ENCODE data around the gene PPM1H.
"Not testable (repeated sequence)": the region's sequence is repeated elsewhere in the genome, so short reads cannot be mapped to it uniquely, and the experiment has no call there.

PPM1H gene

GRCh38 chr12:62947364-62947763 is 12.4 kb upstream of the PPM1H start:
- no peak for DNase-seq (ENCODE audit: low read depth in 2 of 2)

DNA sequence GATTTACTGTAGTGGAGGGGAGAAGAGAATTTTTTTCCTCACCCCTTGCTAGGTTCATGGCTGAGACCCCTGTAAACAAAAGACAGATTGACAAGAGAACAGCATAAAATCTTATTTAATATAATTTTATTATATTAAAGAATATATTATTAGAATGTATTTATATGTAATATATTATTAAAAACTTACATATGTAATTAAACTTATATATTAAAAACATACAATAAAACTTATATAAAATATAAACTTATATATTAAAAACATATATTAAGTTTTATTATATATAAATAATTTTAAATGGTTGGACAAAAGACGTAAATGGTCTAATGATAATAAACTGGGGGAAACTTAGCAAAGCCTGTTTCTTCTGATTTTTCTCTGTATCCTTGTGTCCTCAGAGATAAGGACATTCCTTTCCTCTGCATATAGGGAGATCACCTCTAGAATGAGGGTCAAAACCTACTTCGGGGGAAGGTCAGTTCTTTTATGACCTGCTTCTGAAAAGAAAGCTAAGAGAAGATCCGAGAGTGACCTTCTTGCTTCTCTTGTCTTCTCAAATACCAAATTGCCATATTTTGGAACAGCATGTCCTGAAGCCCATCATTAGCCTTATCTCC is 8.9 kb upstream of the PPM1H start:
- no peak for DNase-seq (ENCODE audit: low read depth in 2 of 2)

DNA sequence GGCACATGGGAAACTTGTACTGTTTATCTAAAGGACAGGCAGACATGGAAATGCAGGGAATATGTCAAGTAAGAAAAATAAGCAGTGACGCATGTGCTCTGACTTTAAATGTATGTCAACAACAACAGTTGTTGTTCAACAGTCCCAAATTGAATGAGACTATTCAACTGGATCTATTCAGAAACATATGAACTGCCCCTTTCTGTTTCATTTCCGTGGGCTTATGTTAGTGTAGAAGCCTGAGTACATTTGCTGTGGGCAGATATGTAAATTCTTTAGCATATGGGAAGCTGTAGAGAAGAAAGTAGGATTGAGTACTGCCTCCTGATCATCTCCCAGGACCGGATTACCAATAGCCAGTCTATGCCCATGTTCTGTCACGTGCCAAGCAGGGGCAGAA is 7.4 kb upstream of the PPM1H start:
- not testable (repeated sequence) for DNase-seq (ENCODE audit: low read depth in 2 of 2)

DNA sequence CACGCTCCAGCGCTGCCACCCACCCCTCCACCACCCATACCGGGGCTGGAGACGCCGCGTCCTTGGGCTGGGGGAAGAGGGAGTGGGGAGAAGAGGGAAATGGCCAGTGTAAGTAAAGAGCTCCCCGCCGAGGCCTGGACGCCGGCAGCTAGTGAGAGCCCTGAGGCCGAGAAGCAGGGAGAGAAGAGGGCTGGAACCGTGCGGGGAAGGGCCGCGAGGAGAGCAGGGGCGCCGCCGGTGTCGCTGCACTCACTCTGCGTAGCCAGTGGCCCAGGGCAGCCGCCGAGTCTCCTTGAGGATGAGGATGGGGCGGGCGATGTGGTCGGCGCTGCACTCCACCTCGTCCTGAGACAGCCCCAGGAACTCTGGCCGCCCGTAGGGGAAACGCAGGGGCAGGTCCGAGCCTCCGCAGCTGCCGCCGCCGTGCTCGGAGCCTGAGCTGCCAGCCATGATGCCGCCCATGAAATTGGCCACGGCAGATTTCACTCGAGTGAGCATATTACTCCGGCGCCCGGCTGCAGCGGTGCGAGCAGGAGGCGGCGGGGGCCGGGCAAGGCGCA is 631 bp downstream of the PPM1H start:
- DNase-seq (ENCODE audit: low read depth in 2 of 2): no peak

DNA sequence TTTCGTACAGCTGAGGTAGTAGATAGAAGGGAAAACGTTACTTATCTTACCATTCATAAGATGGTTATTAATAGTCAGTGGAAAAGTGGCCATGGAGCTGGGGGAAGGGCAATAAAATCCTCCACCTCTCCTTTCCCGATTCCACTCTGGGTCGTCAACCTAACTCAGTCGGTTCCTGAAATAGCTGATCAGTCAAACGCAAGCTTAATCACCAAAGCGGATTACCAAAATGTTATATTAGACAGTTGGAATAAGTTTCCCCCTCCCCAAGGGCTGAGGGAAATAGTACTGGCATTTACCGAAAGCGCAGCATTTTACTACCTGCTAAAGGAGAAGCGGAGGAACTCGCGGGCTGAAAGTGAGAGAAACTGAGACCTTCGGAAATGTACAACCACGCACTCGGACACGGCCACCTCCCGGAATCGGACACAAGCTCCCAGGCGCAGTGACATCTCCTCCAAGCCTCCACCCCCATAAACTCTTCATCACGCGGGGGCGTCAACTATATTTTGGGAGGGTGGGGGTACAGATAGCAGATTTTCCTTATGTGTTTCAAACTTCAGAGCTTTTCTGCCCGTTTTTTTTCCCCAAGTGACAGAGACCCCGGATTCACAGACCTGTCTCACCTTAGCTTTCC is 1.2 kb downstream of the PPM1H start:
- no peak for DNase-seq (ENCODE audit: low read depth in 2 of 2)

DNA sequence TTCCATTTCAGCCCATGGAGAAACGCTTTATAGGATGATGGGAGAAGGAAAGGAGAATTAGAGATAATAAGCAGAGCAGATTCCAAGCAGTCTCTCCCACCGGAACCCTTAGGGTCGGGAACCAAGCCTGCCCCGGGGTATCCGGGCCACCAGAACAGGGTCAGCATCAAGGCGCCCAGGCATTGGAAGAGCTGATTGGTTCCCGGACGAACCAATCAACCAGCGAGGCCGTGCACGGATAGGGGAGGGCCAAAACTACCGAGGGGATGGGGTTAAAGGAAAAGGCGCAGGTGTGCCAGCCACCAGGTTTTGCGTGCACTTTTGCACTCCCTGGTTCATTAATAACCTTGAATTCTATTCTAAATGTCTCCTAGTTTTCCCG is 1.7 kb downstream of the PPM1H start:
- no peak for DNase-seq (ENCODE audit: low read depth in 2 of 2)

GRCh38 chr12:62931477-62931876 is 3.5 kb downstream of the PPM1H start:
- no peak for DNase-seq (ENCODE audit: low read depth in 2 of 2)

DNA sequence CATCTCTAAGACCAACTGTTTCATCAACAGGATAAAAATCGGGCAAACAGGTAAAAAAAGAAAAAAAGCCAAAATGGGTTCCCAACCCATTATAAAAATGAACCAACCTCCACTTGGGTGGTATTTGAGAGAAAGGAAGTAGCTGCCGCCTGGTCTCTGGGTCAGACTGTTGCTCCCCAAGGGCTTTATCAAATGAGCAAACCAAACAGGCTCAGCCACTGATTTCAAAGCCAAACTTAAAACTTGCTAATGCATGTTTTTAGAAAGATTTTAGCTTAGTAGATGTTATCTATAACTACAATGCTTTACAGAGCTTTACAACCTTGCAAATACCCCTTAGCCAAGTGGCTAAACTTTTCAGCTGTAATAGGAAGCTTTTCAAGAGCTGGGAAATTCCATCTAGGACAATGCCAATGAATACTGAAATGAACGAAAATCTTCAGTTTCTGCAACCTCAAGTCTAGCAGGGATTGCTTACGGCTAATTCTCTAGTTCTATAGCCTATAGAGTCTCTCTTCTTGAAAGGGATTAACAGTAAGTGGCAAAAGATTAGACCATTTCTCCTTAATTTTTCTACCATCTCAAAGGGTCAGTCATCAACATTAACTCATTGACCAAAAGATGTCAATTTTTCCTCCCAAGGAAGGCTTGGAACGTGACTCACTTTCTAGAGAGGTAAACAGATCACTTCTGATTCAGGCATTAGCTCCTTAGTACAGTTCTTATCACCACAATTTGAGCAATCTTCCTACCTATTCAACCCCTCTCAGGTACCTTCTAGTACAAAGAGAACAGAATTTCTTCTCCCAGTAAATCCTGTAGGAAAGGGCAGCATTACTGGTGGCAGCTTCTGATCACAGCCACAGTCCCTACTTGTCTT is 4.2 kb downstream of the PPM1H start:
- no peak for DNase-seq (ENCODE audit: low read depth in 2 of 2)

GRCh38 chr12:62928632-62929031 is 6.3 kb downstream of the PPM1H start:
- no peak for DNase-seq (ENCODE audit: low read depth in 2 of 2)

DNA sequence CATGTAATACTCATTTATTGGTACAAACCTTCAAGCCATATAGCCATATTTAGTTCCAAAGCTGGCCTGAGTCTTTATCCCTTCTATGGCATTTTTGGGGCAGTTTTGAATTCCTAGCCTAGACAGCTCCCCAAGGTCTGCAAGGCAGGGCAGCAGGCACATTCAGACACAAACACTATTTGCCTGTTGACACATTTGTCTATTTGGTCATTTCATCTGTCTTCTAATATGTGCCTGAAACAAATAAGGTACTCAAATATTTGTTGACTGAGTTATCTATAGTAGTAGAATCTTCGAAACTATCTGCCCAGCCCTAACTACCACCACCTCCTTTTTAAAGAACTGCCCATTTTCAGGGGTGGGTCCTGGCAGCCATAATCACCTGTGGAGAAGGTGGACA is 9.3 kb downstream of the PPM1H start:
- DNase-seq (ENCODE audit: low read depth in 2 of 2): no peak

- no peak for DNase-seq (ENCODE audit: low read depth in 2 of 2)
Observed at GRCh38 chr12:62924084-62924483, 10.9 kb downstream of the PPM1H start.

DNA sequence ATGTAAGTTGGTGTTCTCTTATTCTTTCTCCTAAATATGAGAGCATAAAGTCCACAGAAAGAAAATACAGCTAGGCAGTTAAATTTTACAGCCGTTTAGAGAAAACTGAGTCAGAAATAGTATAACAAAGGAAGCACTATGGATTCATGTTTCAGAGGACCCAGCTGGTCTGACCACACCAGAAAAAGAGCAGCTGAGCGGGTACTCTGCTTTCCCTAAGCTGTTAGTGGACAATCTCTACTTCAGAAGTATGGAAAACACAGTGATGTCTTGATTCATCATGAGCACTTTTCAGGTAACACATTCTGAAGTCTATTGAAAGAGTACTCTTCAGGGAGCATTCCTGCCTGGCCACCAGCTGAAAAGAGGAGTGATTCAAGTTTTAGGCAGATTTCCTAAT is 12.4 kb downstream of the PPM1H start:
- DNase-seq (ENCODE audit: low read depth in 2 of 2): no peak

- no peak for DNase-seq (ENCODE audit: low read depth in 2 of 2)
Observed at GRCh38 chr12:62919838-62920237, 15.1 kb downstream of the PPM1H start.

- DNase-seq (ENCODE audit: low read depth in 2 of 2): no peak
Observed at GRCh38 chr12:62917926-62918325, 17.0 kb downstream of the PPM1H start.

- DNase-seq (ENCODE audit: low read depth in 2 of 2): no peak
Observed at GRCh38 chr12:62916632-62917425, 18.1 kb downstream of the PPM1H start.

DNA sequence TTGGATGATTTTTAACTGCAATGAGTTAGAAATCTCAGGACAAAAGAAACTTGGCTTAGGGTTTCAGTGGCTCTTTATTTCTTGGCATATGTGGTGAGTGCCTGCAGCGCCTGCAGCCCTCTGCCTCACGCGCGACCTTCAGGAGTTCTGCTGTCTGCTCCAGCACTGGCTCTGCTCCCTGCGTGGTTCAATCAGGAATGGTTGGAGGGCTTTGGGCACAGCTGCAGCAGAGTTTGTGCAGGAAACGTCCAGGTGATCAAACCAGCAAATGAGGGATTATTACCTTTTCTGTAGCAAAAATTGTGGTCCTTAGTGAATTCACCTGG is 19.8 kb downstream of the PPM1H start:
- DNase-seq (ENCODE audit: low read depth in 2 of 2): no peak

DNA sequence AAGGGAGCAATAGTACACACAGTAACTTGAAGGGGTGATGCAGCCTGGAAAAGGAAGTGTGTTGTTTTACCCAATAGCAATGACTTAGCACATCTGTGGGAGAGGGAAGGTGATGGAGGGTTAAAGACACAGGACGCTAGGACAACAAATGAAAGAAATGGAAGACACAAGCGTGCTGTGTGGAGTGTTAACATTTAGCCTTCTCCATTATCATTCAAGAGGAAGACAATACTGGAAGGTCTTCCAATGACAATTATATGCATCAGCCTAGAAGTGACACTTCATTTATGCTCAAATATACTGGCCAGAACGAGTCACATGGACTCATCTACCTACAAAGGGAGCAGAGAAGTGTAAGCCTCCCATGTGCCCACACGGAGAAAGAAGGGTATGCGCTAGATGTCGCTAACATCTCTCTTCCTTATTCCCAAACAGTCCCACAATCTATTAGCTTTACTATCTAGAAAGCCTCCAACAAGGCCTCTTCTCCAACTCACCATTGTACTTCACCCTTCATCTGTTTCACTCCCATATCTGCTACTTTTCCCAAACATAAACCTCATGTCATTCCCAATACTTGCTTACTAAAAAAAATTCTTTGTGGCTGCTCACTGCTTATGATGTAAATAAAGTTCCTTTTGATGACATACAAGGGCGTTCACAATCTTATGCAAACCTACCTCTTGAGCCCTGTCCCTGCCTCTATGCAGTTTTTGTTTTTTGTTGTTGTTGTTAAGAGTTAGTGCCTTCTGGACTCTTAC is 20.3 kb downstream of the PPM1H start:
- DNase-seq (ENCODE audit: low read depth in 2 of 2): no peak

GRCh38 chr12:62913380-62913779 is 21.6 kb downstream of the PPM1H start:
- DNase-seq (ENCODE audit: low read depth in 2 of 2): no peak

- no peak for DNase-seq (ENCODE audit: low read depth in 2 of 2)
Observed at GRCh38 chr12:62912644-62913043, 22.3 kb downstream of the PPM1H start.

DNA sequence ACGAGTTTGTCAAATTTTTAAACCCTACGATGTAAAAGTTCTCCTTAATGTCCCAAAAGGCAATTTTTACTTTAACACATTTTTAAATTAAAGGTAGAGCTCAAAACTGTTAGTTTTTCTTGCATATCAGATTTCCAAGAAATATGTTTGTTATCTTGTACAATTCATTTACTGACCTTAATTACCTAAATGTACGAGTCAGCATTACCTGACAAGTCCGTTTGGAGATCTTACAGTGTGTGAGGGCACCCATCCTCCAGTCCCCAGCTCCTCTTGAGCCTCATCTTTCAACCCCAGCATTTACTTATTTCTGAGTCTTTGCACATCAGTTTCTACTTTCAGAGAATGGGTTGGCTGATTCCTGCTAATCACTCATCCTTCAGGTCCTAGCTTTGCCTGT is 23.7 kb downstream of the PPM1H start:
- no peak for DNase-seq (ENCODE audit: low read depth in 2 of 2)

DNA sequence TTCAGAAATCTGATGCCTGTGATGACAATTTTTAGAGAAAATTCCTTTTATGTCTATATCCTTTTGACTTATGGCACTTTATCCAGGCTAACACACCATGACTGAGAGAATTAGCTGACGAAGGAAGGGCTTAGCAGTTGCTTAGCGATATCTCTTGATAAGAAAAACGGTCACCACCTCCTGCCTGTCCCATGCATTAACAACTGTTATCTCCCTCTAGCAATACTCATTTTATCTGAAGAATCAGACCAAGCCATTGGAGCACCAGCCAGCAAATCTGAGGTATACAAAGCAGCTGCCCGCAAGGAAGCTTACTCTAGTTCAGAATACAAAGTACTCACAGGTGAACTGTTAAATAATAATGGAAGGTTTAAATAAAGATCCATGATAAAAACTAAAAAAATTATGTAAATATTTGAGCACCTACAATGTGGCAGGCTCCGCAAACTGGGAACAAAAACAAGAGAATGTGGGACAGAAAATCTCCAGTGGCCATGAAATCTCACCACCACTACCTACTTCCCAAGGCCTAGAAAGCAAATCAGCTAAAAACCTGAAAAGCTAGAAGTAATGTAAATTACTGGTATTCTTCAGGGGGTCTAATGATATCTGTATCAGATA is 24.3 kb downstream of the PPM1H start:
- no peak for DNase-seq (ENCODE audit: low read depth in 2 of 2)

Data from stimulated activated CD8-positive, alpha-beta memory T cell treated with anti-CD3 and anti-CD28 coated beads, Interleukin-7, amount 100 ng/mL, for 4 hours (primary cell).